ENCODE measurements around the gene VPS13D.

GRCh38 chr1:12450756-12451559, 221.1 kb downstream of the VPS13D start:
- TF ChIP-seq CTCF (IDR thresholded peaks at IDR 0.05; ENCODE audit: low read depth, low read length, poor library complexity, severe bottlenecking) (no peak), EZH2phosphoT487 (IDR thresholded peaks at IDR 0.05; ENCODE audit: borderline replicate concordance, low read length) (no peak)

Data from DOHH2 (cell line).